Left ventricle myocardium inferior (tissue), 1 donor: ENCODE results near the gene IFT57. TPM values are rescaled to one million over a fixed set of nuclear protein-coding genes. Genes with fewer than 3 reads are reported as not detected.

Source experiments
- DNase-seq: peaks from one replicate; pipeline ENCODE4 v3.0.0-alpha.2; 2020
- H3K27ac ChIP-seq: fragments of 200-600 bp; replicated peaks from 2 replicates; pipeline ENCODE4 v1.8.0; 2021
- H3K27me3 ChIP-seq: fragments of 200-600 bp; 2 replicates; pipeline ENCODE4 v1.8.0; 2021; ENCODE audit warnings: low read depth
- H3K36me3 ChIP-seq: fragments of 200-600 bp; 2 replicates; pipeline ENCODE4 v1.8.0; 2021
- H3K4me1 ChIP-seq: fragments of 200-600 bp; 2 replicates; pipeline ENCODE4 v1.8.0; 2021
- H3K4me3 ChIP-seq: fragments of 200-600 bp; 2 replicates; pipeline ENCODE4 v1.8.0; 2021; ENCODE audit warnings: mild to moderate bottlenecking, moderate library complexity
- H3K9me3 ChIP-seq: fragments of 200-600 bp; replicated peaks from 2 replicates; pipeline ENCODE4 v1.8.0; 2021
- CTCF ChIP-seq: fragments of 200-600 bp; IDR thresholded peaks from 2 replicates; pipeline ENCODE4 v1.8.0; 2021; ENCODE audit warnings: antibody characterized with exemption, mild to moderate bottlenecking, borderline replicate concordance
- intact Hi-C: fragments of 100-400 bp; cut with micrococcal nuclease; formaldehyde crosslinking; loops from one replicate; pipeline ENCODE4 v1.11.0; 2022
- total RNA-seq: library from RNA; stranded (reverse); fragmentation: NEBNext Ultra II Directional; extraction: Animal tissue kit (Norgen Biotek cat#: 25700); gene quantifications from one replicate; pipeline ENCODE4 v1.2.1, GENCODE V29; 2021
- donor health status: DM: no; HTN: yes; CAD: no; lungs with severe emphysema.

Gene IFT57
- total RNA-seq, 1 donor from 2014 or later: 22.6 TPM

DNA sequence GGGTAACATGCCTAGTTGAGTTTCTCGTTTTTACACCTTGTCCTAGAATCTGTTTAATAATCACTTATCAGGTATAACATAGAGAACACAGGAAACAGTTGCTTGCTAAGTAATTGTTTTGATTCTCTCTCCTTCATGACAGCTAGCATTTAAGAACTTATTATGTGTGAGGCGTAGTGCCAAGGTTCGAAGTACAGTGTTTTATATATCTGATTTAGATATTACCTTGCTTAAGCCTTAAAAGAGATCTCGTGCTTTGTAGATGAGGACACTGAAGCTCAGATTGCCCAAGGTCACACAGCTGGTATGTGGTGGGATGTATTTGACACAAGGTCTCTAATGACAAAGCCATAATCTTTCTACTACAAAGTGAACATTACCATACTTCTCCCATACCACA is 29.0 kb upstream of the IFT57 start:
- no peak overlapping the region for H3K27ac ChIP-seq
- no peaks in the 10 kb centered on the region for H3K4me1 ChIP-seq
- DNase-seq: no peak
- no peak overlapping the region for H3K4me3 ChIP-seq
- intact Hi-C loops: no loop called here
- no peak for TF ChIP-seq CTCF
- no peaks in the 10 kb centered on the region for H3K36me3 ChIP-seq
- H3K27me3 ChIP-seq: no peaks in the 10 kb centered on the region
- no peaks in the 10 kb centered on the region for H3K9me3 ChIP-seq

GRCh38 chr3:108250626-108251025 is 28.4 kb upstream of the IFT57 start:
- H3K4me3 ChIP-seq: no peak overlapping the region
- no peaks in the 10 kb centered on the region for H3K9me3 ChIP-seq
- H3K36me3 ChIP-seq: no peaks in the 10 kb centered on the region
- intact Hi-C loops: no loop called here
- TF ChIP-seq CTCF: no peak
- no peak overlapping the region for H3K27ac ChIP-seq
- H3K27me3 ChIP-seq: no peaks in the 10 kb centered on the region
- no peak for DNase-seq
- no peaks in the 10 kb centered on the region for H3K4me1 ChIP-seq

DNA sequence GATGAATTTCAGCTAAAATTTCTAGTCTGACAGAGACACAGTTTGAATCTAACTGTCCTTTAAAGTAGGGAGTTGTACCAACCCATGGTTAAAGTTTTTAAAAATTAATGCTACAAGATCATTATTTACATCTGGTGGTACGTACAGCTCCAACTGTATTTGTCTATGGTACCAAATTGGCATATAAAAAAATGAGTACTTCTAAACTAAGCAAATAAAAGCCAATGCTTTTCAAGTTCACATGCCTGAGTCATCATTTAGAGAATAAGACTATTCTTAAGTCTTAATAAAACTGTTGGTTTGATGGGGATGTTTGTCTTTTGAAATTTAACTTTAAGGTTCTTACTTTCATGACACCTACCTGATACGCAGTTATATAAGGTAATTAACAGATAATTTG is 21.0 kb upstream of the IFT57 start:
- Histone ChIP-seq H3K27me3 (no peaks in the 10 kb centered on the region), H3K9me3 (no peaks in the 10 kb centered on the region), H3K4me1 (no peaks in the 10 kb centered on the region), H3K36me3 (no peaks in the 10 kb centered on the region), H3K27ac (no peak overlapping the region), H3K4me3 (no peak overlapping the region)
- TF ChIP-seq CTCF: no peak
- intact Hi-C loops: no loop called here
- DNase-seq: no peak

- Histone ChIP-seq H3K27ac (no peak overlapping the region), H3K27me3 (no peaks in the 10 kb centered on the region), H3K4me1 (no peaks in the 10 kb centered on the region), H3K9me3 (no peaks in the 10 kb centered on the region), H3K36me3 (no peaks in the 10 kb centered on the region), H3K4me3 (no peak overlapping the region)
- no peak for DNase-seq
- no peak for TF ChIP-seq CTCF
- intact Hi-C loops: no loop called here
Measured at GRCh38 chr3:108242776-108243175, 20.6 kb upstream of the IFT57 start.

GRCh38 chr3:108241721-108242120 is 19.5 kb upstream of the IFT57 start:
- no peak for TF ChIP-seq CTCF
- no peaks in the 10 kb centered on the region for H3K9me3 ChIP-seq
- intact Hi-C loops: no loop called here
- H3K27me3 ChIP-seq: no peaks in the 10 kb centered on the region
- DNase-seq: no peak
- no peaks in the 10 kb centered on the region for H3K4me1 ChIP-seq
- no peak overlapping the region for H3K27ac ChIP-seq
- no peaks in the 10 kb centered on the region for H3K36me3 ChIP-seq
- no peak overlapping the region for H3K4me3 ChIP-seq

- Histone ChIP-seq H3K4me3 (no peak overlapping the region), H3K27ac (no peak overlapping the region), H3K36me3 (no peaks in the 10 kb centered on the region), H3K9me3 (no peaks in the 10 kb centered on the region), H3K4me1 (no peaks in the 10 kb centered on the region), H3K27me3 (no peaks in the 10 kb centered on the region)
- DNase-seq: no peak
- TF ChIP-seq CTCF: no peak
- intact Hi-C loops: no loop called here
Measured at GRCh38 chr3:108241146-108241545, 18.9 kb upstream of the IFT57 start.
